ENCODE data around the gene TP53TG3F. TPM values are rescaled to one million over a fixed set of nuclear protein-coding genes. Genes with fewer than 3 reads are reported as not detected.
"Not testable (repeated sequence)": the region's sequence is repeated elsewhere in the genome, so short reads cannot be mapped to it uniquely, and the experiment has no call there.

The TP53TG3F gene
- total RNA-seq: not detected

DNA sequence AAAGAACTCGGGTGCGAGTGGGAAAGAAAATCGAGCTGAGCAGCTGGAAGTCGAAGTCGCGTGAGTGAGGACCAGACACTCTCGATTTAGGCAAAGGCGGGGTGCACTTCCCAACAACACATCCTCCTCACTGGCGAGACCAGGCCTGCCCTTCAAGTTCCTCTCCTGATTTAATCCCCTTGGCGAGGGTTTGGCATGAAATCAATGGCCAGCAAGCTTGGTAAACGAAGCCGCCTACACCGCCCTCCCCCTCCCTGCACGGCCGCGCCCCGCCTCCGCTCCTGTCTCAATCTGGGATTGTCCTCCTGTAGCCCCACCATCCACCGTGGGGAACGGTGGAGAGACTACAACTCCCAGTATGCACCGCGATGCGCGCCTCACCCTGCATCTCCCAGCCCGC, at the start of gene TP53TG3F:
TP53TG3F (plus strand) TSS at position 301 of the 400 bp plus-strand sequence; CDS start at position 369, 68 bp downstream.
- H3K27ac ChIP-seq; H3K9me3 ChIP-seq; H3K36me3 ChIP-seq; DNase-seq (ENCODE audit: low spot score in 2 of 2); H3K4me1 ChIP-seq; H3K4me3 ChIP-seq; H3K27me3 ChIP-seq: not testable (repeated sequence)
- no CpG with 5 or more reads among the region's 25 CpGs for WGBS, 2 donors

DNA sequence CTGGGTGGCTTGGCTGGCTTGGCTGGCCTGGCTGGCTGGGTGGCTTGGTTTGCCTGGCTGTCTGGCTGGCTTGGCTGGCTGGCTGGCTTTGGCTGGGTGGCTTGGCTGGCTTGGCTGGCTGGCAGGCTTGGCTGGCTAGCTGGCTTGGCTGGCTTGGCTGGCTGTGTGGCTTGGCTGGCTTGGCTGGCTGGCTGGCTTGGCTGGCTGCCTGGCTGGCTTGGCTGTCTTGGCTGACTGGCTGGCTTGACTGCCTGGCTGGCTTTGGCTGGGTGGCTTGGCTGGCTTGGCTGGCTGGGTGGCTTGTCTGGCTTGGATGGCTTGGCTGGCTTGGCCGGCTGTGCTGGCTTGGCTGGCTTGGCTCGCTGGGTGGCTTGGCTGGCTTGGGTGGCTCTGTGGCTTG, 32.2 kb downstream of the TP53TG3F start:
- H3K4me3 ChIP-seq; H3K36me3 ChIP-seq; H3K27ac ChIP-seq; H3K27me3 ChIP-seq; H3K4me1 ChIP-seq; DNase-seq (ENCODE audit: low spot score in 2 of 2); H3K9me3 ChIP-seq: not testable (repeated sequence)
- WGBS, 2 donors: 83% methylated on average over 1 of the region's 2 CpGs; no CpG with 5 or more reads in 1 of the 2 donors

DNA sequence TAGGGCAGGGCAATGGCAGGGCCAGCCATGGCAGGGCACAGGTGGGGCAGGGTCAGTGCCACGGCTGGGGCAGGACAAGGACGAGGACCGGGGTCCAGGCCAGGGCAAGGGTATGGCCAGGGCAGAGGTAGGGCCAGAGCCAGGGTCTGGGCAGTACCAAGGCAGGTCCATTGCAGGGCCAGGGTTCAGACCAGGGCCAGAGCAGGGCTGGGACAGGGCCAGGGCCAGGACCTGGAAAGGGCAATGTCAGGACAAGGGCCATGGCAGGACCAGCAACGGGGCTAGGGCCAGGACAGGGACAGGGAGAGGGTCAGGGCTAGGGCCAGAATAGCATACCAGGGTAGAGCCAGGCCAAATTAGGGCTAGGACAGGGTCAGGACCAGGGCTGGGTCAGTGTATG, 47.8 kb downstream of the TP53TG3F start:
- H3K4me3 ChIP-seq; H3K9me3 ChIP-seq; H3K27ac ChIP-seq; H3K36me3 ChIP-seq; H3K27me3 ChIP-seq; DNase-seq (ENCODE audit: low spot score in 2 of 2); H3K4me1 ChIP-seq: not testable (repeated sequence)
- WGBS, 2 donors: 81% methylated on average over 3 of the region's 4 CpGs; no CpG with 5 or more reads in 1 of the 2 donors

DNA sequence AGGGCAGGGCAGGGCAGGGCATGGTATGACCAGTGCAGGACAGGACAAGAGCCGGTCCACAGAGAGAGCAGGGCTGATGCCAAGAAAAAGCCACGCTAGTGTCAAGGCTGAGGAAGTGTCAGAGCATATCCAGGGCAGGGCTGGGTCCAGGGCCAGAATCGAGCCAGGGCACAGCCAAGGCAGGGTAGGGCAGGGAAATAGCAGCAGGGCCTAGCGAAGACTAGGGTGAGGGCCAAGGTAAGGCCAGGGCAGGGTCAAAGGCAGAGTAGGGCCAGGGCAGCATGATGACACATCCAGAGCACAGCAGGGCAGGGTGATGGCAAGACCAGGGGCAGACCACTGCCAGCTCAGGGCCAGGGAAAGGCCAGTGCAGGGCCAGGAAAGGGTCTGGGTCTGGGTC, 49.7 kb downstream of the TP53TG3F start:
- no CpG with 5 or more reads among the region's 4 CpGs for WGBS, 2 donors
- not testable (repeated sequence) for H3K4me3 ChIP-seq; DNase-seq (ENCODE audit: low spot score in 2 of 2)

DNA sequence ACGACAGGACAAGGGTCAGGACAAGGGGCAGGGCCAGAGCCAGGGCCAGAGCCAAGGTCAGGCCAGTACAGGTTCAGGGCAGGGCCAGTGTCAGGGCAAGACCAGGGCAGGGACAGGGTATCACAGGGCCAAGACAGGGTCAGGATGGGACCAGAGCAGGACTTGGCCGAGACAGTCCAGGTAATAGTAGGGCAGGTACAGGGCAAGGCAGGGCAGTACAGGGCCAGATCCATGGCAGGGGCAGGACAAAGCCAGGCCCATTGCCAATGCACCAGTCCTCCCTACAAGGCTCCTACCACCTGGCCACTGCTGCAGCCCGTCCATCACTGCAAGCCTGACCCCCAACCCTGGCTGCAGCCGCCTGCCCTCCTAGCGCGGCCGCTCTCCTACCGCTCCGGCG, 50.5 kb downstream of the TP53TG3F start:
- H3K9me3 ChIP-seq; H3K4me3 ChIP-seq; DNase-seq (ENCODE audit: low spot score in 2 of 2); H3K27ac ChIP-seq; H3K4me1 ChIP-seq; H3K36me3 ChIP-seq; H3K27me3 ChIP-seq: not testable (repeated sequence)
- no CpG with 5 or more reads among the region's 10 CpGs for WGBS, 2 donors

More for the DNA sequence above, 49.7 kb downstream of the TP53TG3F start:
- H3K36me3 ChIP-seq, H3K27me3 ChIP-seq, H3K27ac ChIP-seq, H3K9me3 ChIP-seq, H3K4me1 ChIP-seq: not testable (repeated sequence)

Small RNA genes lying within 50 kb of the gene (small RNA-seq; reads per million reads assigned to genes)
- not detected for gene AC136944.5
- gene AC136944.6: not detected

Other genes starting within 250 kb of the TP53TG3F start
- not detected for gene TP53TG3E, start 155.3 kb upstream of the TP53TG3F start, total RNA-seq
- not detected for gene TP53TG3B, start 98.8 kb upstream of the TP53TG3F start, total RNA-seq

Measured in tibial nerve (tissue), 4 donors.